ENCODE results near the gene ZNRF3.
"Not testable (repeated sequence)": the region's sequence is repeated elsewhere in the genome, so short reads cannot be mapped to it uniquely, and the experiment has no call there.

Gene ZNRF3

DNA sequence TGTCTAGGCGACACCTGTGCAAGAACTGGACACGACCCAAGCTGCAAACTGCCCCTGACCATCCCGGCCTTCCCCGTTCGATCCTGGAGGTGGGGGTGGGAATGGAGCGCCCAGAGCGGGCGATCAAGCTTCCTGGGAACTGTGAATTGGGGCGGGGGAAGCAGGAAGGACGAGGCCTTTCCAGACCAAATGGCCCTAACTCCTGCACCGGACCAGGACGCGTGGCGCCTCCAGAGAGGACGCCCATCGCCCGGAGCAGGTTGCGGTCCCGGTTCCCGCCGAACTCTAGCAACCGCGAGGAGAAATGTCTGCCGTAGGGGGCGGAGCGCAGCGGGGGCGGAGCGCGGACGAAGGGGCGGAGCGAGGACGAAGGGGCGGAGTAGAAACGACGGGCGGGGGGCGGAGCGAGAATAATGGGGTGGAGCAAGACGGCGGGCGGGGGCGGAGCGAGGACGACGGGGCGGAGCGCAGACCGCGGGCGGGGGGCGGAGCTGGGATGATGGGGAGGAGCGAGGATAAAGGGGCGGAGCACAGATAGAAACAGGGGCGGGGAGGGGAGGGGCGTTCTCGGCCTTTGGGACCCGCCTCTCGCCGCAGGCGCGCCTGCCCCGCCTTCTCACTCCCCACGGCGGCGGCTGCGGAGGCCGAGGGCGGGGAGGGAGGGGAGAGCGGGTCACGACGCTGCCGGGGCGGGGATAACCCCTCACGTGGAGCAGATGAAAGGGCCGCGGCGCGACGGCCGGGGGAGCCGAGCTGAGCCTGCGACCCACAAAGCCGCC, at the start of gene ZNRF3:
ZNRF3 (plus strand) TSS at position 695 of the 779 bp plus-strand sequence. CDS start 195 bp downstream, outside the sequence.
- DNase-seq = peak; percentile 92

GRCh38 chr22:28835630-28836189, 47.7 kb upstream of the ZNRF3 start:
- DNase-seq = no peak

DNA sequence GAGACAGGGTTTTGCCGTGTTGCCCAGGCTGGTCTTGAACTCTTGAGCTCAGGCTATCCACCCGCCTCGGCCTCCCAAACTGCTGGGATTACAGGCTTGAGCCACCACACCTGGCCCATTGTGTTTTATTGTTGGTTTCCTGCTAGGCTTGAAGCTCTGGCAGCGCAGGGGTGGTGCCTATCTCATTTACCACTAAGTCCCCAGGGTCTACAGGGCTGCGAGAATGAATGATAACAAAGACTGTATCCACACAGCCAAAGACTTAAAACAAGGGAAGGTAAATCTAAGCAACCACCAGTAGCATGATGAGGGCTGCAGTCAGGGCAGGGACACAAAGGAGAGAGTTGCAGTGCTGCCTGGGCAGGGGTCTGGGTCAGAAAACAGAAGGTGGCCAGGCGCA, 45.7 kb upstream of the ZNRF3 start:
- no peak for DNase-seq

DNA sequence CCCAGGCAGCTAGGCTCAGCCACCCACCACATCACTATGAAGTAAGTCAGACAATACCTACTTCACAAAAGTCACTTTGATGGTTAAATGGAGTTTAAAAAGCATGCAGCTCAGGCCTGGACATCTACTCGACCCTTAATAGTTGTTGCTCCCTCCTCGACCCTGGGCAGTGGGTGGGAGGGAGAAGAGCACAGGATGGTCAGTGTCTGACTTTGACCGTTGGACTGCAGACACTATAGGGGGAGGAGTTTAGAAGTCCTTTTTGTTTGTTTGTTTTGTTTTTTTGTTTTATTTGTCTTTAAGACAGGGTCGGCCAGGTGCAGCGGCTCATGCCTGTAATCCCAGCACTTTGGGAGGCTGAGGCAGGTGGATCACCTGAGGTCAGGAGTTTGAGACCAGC, 44.4 kb upstream of the ZNRF3 start:
- no peak for DNase-seq

DNA sequence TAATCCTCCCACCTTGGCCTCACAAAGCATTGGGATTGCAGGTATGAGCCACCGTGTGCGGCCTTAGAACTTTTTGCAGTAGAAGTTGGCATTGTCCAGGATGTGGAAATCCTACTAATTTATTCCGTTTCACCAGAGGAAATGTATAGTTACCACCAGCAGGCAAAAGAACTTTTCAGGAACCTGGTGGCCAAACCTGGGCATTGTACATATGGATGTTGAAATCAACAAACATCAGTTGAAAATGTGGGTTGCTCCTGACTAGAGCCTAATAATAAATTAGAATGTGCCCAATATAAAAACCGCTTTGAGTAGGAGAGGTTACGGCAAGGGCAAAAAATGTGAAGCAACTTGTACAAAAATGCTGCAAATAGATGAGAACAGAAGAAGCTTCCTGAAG, 42.3 kb upstream of the ZNRF3 start:
- DNase-seq = no peak

DNA sequence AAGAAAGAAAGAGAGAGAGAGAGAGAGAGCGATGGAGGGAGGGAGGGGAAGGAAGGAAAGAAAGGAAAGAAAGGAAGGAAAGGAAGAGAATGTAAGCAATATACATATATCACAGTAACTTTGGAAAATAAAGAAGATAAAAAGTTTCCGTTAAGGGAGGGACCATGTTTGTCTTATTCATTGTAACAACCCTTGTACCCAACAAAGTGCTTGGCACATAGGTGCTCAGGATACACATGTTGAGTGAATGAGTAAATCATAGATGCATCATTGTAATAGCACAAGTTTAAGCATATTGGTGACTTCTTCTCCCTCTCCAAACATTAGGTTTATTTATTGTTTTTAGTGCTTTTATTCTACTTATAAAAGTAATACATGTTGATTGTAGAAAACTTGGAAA, 39.7 kb upstream of the ZNRF3 start:
- no peak for DNase-seq

GRCh38 chr22:28844277-28844676, 39.1 kb upstream of the ZNRF3 start:
- DNase-seq = not testable (repeated sequence)

DNA sequence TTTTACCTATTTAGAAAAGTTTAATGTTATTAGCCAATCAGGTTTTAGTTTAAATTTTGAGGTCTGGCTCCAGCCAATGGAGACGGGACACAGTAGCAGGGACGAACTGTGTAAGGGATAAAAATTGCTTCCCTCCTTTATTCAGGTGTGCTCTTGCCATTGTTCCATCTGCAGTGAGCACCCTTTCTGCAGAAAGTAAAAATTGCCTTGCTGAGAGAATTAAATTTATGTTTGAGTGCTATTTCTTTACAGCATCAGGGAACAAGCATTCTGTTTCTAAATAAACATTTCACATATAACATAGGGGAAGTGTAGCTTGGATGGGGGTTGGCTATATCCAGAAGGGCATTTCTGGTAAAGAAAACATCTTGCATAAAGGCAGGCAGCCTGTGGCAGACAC, 36.4 kb upstream of the ZNRF3 start:
- no peak for DNase-seq

DNA sequence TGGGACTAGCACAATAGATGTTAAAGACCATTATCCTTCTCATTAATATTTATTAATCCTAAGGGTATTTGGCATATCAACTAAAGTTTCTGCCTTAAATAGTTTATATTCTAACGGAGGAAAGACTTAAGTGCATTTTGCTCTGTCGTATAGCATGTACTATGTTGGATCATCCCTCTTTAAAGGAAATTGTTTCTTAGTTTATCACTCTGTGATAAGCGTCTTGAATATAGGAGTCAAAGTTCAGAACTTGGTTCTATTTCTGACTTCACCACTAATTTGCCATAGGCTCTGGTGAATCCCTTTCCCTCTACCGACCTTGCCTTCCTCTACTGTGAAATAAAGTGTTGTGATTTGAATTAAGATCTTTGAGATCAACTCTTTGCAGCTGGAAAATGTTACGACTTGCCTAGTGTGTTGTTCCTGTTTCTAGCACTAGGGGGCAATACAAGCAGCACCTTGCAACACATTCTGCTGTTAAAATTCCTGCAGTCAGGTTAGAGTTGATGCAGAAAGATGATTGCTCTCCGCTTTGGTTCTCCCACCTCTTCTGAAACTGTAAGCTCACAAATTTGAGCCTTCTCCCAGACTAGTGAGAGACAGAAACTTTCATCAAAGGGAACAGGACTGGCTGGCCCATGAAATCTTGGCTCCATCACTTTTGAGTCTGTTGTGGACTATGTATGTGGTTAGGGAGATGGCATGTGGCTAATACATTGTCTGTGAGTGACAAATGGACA, 27.8 kb upstream of the ZNRF3 start:
- DNase-seq = peak; percentile 67

DNA sequence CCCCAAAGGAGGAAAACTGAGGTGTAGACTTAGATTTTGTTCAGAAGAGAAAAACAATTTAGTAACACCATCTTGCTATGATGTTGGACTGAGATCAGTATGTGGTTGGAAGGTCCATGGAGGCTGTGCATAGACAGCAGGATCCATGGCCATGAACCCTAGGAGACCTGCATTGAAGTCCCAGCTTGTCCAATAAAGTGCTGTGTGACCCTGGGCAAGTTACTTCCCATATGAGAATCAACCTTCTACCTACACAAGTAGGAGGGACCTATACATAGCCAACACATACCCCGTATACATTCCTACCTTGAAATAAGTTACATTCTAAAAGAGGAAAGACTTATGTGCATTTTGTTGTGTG, 27.3 kb upstream of the ZNRF3 start:
- no peak for DNase-seq

GRCh38 chr22:28857288-28857687, 26.1 kb upstream of the ZNRF3 start:
- no peak for DNase-seq

DNA sequence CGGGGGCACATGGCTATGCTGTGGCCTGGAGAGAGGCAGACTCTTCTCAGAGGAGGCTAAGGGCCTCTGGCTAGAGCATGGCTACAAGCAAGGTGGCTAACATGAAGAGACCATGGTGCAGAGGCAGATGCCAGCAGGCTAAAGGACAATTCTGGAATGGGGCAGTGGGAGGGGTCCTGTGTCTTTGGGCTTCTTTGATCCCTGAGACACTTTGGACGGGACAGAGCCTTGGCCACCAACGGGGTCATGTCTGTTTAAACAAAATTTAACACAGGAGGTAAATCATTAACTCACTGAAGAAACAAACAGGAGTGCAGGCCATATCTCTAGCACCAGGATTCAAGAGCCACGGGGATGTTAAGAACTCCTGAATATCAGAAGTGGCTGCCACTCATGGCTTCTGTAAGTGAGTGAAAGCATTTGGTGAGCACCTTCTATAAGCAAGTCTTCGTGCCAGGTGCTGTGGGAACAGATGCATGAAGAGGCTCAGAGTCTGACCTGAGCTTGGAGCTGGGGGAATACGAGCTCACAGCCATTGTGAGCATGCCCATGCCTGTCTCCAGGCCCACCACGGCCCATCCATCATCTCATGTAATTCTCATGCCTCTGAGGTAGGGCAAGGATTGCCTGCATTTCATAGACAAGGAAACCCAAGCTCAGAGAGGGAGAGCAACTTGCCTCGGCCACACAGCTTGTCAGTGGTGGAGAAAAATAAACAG, 18.3 kb upstream of the ZNRF3 start:
- no peak for DNase-seq

DNA sequence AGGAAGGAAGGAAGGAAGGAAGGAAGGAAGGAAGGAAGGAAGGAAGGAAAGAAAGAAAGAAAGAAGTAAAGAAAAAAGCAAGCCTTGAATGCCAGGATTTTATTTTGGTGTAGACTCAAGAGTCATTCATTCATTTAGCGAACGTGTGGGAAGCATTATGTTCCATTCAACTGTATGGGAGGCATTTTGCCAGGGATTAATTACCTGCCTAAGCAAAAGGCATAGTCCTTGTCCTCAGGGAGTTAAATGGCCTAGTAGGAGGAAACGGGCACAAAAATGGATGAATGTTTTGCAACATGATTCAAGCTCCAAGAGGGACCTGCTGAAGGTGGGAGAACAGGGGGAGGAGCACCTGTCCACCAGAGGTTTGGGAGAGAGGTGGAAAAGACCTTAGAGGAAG, 16.2 kb upstream of the ZNRF3 start:
- no peak for DNase-seq

- DNase-seq = peak; percentile 13
Observed at GRCh38 chr22:28868389-28868788, 15.0 kb upstream of the ZNRF3 start.

- no peak for DNase-seq
Observed at GRCh38 chr22:28869736-28870135, 13.6 kb upstream of the ZNRF3 start.

DNA sequence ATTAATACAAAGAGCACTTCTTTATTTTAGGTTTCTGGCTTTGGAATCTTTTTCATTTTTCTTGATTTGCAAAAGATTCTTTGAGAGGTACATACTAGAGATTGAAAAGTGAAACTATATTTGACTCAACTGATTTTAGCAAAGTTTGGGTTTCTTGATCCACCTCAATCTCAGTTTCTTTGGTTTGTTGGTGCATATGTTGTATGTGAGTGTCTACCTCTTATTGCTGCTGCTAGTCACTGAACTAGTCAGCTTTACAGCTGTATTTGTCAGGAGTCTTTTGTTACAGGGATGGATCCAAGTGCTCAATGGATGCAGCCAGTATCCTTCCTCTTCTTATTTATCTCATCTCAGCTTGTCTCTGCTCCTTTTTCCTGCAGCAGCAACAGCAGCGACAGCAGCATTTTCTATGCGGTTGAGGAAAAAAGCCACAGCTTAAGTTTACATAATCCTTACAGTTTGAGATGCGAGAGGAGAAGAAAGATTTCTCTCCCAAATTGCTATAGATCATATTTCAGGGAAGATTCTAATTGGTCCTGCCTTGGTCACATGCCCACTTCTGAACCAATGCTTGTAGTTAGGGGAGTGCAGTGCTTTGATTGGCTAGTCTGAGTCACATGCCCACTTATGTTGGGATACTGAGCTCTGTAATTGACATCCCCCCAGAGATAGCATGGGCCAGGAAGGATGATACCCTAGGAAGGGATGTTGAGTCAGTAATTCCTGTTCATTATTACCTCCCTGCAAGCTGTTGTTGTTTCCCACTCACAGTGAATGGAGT, 10.0 kb upstream of the ZNRF3 start:
- DNase-seq = no peak

GRCh38 chr22:28874061-28874460, 9.3 kb upstream of the ZNRF3 start:
- no peak for DNase-seq

GRCh38 chr22:28874811-28875320, 8.5 kb upstream of the ZNRF3 start:
- no peak for DNase-seq

- no peak for DNase-seq
Observed at GRCh38 chr22:28882545-28882877, 861 bp upstream of the ZNRF3 start.

DNA sequence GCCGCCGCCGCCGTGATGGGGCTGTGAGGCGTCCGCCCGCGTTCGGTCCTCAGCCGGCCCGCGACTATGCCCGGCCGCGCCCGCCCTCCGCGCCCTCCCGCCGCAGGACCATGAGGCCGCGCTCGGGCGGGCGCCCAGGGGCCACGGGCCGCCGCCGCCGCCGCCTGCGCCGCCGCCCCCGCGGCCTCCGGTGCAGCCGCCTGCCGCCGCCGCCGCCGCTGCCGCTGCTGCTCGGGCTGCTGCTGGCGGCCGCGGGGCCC, 215 bp downstream of the ZNRF3 start:
- no peak for DNase-seq

DNA sequence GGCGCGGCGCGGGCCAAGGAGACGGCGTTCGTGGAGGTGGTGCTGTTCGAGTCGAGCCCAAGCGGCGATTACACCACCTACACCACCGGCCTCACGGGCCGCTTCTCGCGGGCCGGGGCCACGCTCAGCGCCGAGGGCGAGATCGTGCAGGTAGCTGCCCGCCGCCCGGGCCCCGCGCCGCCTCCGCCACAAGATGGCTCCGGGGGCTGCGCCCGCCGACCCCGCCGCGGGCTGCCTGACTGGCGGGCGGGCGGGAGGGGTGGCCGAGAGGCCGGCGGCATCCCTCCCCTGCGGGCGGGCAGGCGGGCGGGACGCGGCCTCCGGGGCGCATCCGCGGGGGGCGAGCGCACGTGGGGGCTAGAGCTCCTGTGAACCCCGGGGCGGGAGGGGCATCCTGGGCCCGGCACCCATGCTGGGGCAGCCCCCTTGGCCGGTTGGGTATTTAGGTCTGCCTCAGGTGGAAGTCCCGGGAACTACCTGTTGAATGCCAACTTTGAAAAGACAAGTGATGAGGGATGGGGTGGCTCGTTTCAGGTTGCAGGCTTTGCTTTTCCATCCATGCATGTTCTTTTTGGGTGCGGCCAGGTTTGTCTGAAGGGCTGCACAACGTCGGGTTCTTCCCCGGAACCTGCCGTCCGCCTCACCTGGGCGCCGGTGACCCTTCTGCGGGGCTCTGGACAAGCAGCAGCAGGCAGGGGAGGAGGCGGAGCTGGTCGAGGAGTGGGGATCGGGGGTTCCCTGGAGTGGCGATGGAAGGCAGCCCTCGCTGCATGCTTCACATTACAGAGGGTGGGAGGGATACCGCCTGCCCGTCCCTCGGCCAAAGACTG, 760 bp downstream of the ZNRF3 start:
- DNase-seq = peak; percentile 39

DNA sequence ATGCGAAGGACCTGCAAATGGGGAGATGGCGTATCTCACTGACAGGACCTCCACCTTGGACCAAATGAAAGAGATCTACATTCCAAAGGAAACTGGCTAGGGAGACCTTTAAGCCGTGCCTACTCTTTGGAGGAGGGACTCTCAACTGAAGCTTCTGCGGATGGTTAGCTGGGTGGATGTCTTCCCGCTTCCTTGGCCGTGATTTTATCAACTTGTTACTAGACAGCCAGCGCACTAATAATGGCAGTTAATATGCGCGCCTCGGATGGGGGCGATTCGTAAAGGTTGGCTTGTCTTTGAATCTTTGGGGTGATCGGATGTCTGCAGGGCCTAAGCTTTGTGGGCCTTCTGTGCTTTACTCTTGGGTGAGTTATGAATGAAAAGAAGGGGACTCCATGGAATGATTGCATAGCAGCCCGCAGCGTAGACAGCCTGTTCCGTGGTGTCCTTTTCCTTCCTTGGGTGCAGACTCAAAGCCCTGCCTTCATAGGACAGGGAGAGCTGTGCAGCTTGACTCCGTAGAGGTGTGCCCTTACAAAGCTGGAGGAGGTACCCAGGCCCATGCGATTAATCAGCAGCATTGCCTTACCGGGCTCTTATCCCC, 1.5 kb downstream of the ZNRF3 start:
- DNase-seq = no peak
